ENCODE measurements around the gene KIF11. TPM values are rescaled to one million over a fixed set of nuclear protein-coding genes. Genes with fewer than 3 reads are reported as not detected.

The KIF11 gene
- polyA plus RNA-seq, 6 donors from 2014 or later = 0.41 to 1.1 (median 0.60) TPM; not detected in 1

- H3K36me3 Mint-ChIP-seq = peaks cover 20 to 22% of the 10 kb centered on the region in 2 donors
- H3K4me3 Mint-ChIP-seq = peak overlapping the region; percentile 89 to 99 (median 98)
- ATAC-seq (ENCODE audit: low read depth in 2 of 2) (no peak), DNase-seq (no peak)
- H3K27ac Mint-ChIP-seq = peak overlapping the region; percentile 88 to 100 (median 99)
- peaks cover 47 to 58% (median 54%) of the 10 kb centered on the region in 3 donors for H3K4me1 Mint-ChIP-seq
- H3K9me3 Mint-ChIP-seq = no peaks in the 10 kb centered on the region
- H3K27me3 Mint-ChIP-seq = no peaks in the 10 kb centered on the region
These were observed 100.0 kb downstream of the KIF11 start for GRCh38 chr10:92692697-92693533.

GRCh38 chr10:92693534-92693893 lies 100.6 kb downstream of the KIF11 start:
- no peak for ATAC-seq (ENCODE audit: low read depth in 2 of 2)
- Mint-ChIP-seq H3K27me3 (no peaks in the 10 kb centered on the region), H3K4me1 (peaks cover 51 to 58% (median 56%) of the 10 kb centered on the region in 3 donors)

GRCh38 chr10:92695679-92696605 lies 103.0 kb downstream of the KIF11 start:
- ATAC-seq (ENCODE audit: low read depth in 2 of 2) (no peak), DNase-seq (no peak)
- no peaks in the 10 kb centered on the region for H3K9me3 Mint-ChIP-seq
- peaks cover 20 to 22% of the 10 kb centered on the region in 2 donors for H3K36me3 Mint-ChIP-seq
- peak overlapping the region in 4 of 8 donors; percentile 32 to 63 (median 45) for H3K4me3 Mint-ChIP-seq
- H3K4me1 Mint-ChIP-seq = peaks cover 56 to 70% (median 69%) of the 10 kb centered on the region in 3 donors
- peak overlapping the region in 4 of 6 donors; percentile 24 to 83 (median 79) for H3K27ac Mint-ChIP-seq
- H3K27me3 Mint-ChIP-seq = no peaks in the 10 kb centered on the region

More at GRCh38 chr10:92693534-92693893, 100.6 kb downstream of the KIF11 start:
- H3K36me3 Mint-ChIP-seq = peaks cover 20 to 22% of the 10 kb centered on the region in 2 donors
- no peak for DNase-seq
- no peaks in the 10 kb centered on the region for H3K9me3 Mint-ChIP-seq
- H3K27ac Mint-ChIP-seq = peak overlapping the region in 1 of 6 donors; percentile 99
- peak overlapping the region in 5 of 8 donors; percentile 97 to 99 (median 98) for H3K4me3 Mint-ChIP-seq

- H3K4me1 Mint-ChIP-seq = peaks cover 57 to 75% (median 72%) of the 10 kb centered on the region in 3 donors
- DNase-seq (no peak), ATAC-seq (ENCODE audit: low read depth in 2 of 2) (no peak)
- peak overlapping the region; percentile 28 to 95 (median 84) for H3K27ac Mint-ChIP-seq
- H3K36me3 Mint-ChIP-seq = peaks cover 16 to 17% of the 10 kb centered on the region in 2 donors
- H3K9me3 Mint-ChIP-seq = no peaks in the 10 kb centered on the region
- no peaks in the 10 kb centered on the region for H3K27me3 Mint-ChIP-seq
- H3K4me3 Mint-ChIP-seq = peak overlapping the region in 5 of 8 donors; percentile 32 to 80 (median 50)
These were observed 103.9 kb downstream of the KIF11 start for GRCh38 chr10:92696606-92697383.

GRCh38 chr10:92697663-92698511 lies 105.0 kb downstream of the KIF11 start:
- H3K9me3 Mint-ChIP-seq = no peaks in the 10 kb centered on the region
- H3K27ac Mint-ChIP-seq = peak overlapping the region; percentile 3 to 83 (median 30)
- H3K4me3 Mint-ChIP-seq = peak overlapping the region; percentile 63 to 94 (median 80)
- ATAC-seq (ENCODE audit: low read depth in 2 of 2) (peak; percentile 35 to 50), DNase-seq (peak; percentile 32)
- peaks cover 7 to 8% of the 10 kb centered on the region in 2 donors for H3K36me3 Mint-ChIP-seq
- peaks cover 57 to 79% (median 69%) of the 10 kb centered on the region in 3 donors for H3K4me1 Mint-ChIP-seq
- H3K27me3 Mint-ChIP-seq = no peaks in the 10 kb centered on the region

GRCh38 chr10:92699193-92699517 lies 106.2 kb downstream of the KIF11 start:
- peaks cover 55 to 78% (median 66%) of the 10 kb centered on the region in 3 donors for H3K4me1 Mint-ChIP-seq
- peaks cover 5% of the 10 kb centered on the region in 2 donors for H3K36me3 Mint-ChIP-seq
- peak; percentile 5 to 17 for ATAC-seq (ENCODE audit: low read depth in 2 of 2)
- H3K4me3 Mint-ChIP-seq = peak overlapping the region; percentile 80 to 95 (median 90)
- no peaks in the 10 kb centered on the region for H3K9me3 Mint-ChIP-seq
- no peak for DNase-seq
- H3K27me3 Mint-ChIP-seq = no peaks in the 10 kb centered on the region
- H3K27ac Mint-ChIP-seq = peak overlapping the region; percentile 17 to 94 (median 86)

- H3K4me1 Mint-ChIP-seq = peaks cover 50 to 72% (median 61%) of the 10 kb centered on the region in 3 donors
- H3K27ac Mint-ChIP-seq = peak overlapping the region; percentile 58 to 94 (median 90)
- ATAC-seq (ENCODE audit: low read depth in 2 of 2) = peak; percentile 50 to 62
- peak overlapping the region; percentile 80 to 95 (median 90) for H3K4me3 Mint-ChIP-seq
- no peaks in the 10 kb centered on the region for H3K36me3 Mint-ChIP-seq
- H3K27me3 Mint-ChIP-seq = no peaks in the 10 kb centered on the region
- H3K9me3 Mint-ChIP-seq = no peaks in the 10 kb centered on the region
- DNase-seq = peak; percentile 39
These were observed 106.8 kb downstream of the KIF11 start for GRCh38 chr10:92699518-92700381.

GRCh38 chr10:92702301-92702916 lies 109.5 kb downstream of the KIF11 start:
- Mint-ChIP-seq H3K27me3 (no peaks in the 10 kb centered on the region), H3K4me1 (peaks cover 40 to 53% (median 52%) of the 10 kb centered on the region in 3 donors), H3K4me3 (peak overlapping the region; percentile 65 to 88 (median 82)), H3K9me3 (no peaks in the 10 kb centered on the region), H3K27ac (peak overlapping the region; percentile 33 to 91 (median 72)), H3K36me3 (no peaks in the 10 kb centered on the region)
- DNase-seq (peak; percentile 35), ATAC-seq (ENCODE audit: low read depth in 2 of 2) (peak; percentile 48 to 65)

Data from naive B cell (primary cell).